Stimulated activated naive CD8-positive, alpha-beta T cell treated with anti-CD3 and anti-CD28 coated beads, Interleukin-15, Interleukin-2, amounts not matched to agents 100 ng/mL and 50 ng/mL, for 24 hours (primary cell): ENCODE data around the gene KDM4C.
"Not testable (repeated sequence)": the region's sequence is repeated elsewhere in the genome, so short reads cannot be mapped to it uniquely, and the experiment has no call there.

Experiments used
- H3K27ac Mint-ChIP-seq: one replicate; pipeline ENCODE4 v1.8.0; 2021; ENCODE audit warnings: mild to moderate bottlenecking, mixed read lengths
- H3K27me3 Mint-ChIP-seq: one replicate; pipeline ENCODE4 v1.8.0; 2021; ENCODE audit warnings: mixed read lengths
- H3K36me3 Mint-ChIP-seq: one replicate; pipeline ENCODE4 v1.8.0; 2021; ENCODE audit warnings: low read depth, mixed read lengths
- H3K4me1 Mint-ChIP-seq: one replicate; pipeline ENCODE4 v1.8.0; 2021; ENCODE audit warnings: low read depth, mixed read lengths
- H3K4me3 Mint-ChIP-seq: one replicate; pipeline ENCODE4 v1.8.0; 2021; ENCODE audit warnings: mild to moderate bottlenecking, mixed read lengths
- H3K9me3 Mint-ChIP-seq: one replicate; pipeline ENCODE4 v1.8.0; 2021; ENCODE audit warnings: mixed read lengths

Gene KDM4C

DNA sequence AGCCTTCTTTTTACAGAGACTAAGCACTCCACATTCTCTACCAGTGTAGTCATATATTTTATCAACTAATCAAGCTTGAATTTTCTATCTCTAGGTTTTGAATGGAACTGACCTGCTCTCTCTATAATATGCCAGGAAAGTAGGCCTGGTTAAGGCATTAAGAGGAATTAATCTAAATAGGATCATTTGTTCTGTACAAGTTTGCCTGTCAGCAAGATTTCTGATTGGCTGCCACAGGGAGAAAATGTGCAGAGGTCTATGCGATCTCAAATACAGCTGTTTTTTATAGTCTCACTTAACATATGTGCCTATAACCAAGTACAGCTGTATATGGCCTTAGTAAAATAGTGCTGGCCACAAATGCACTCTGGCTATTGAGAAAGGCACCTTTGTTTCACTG is 418.8 kb downstream of the KDM4C start:
- Mint-ChIP-seq H3K27me3 (no peaks in the 10 kb centered on the region), H3K36me3 (peaks cover 58% of the 10 kb centered on the region), H3K27ac (no peak overlapping the region), H3K4me3 (no peak overlapping the region), H3K4me1 (no peaks in the 10 kb centered on the region), H3K9me3 (no peaks in the 10 kb centered on the region)

DNA sequence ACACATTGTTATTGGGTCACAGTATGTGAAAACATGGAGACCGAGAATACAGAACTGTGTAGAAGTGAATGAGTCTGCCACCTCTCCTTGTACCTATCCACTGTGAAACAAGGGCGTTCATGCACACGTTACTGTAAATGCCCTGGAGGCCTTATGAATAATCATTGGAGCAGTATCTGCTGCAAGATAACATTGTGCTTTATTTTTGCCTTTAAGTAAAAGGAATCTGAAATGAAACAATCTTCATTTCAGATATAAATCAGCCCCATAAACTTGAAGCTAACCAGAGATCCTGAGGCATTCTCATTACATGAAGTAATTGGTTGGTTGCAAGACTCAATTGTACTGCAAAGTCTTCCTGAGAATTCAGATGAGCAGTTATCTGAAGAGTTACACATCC is 419.6 kb downstream of the KDM4C start:
- H3K4me1 Mint-ChIP-seq = no peaks in the 10 kb centered on the region
- no peak overlapping the region for H3K4me3 Mint-ChIP-seq
- peaks cover 61% of the 10 kb centered on the region for H3K36me3 Mint-ChIP-seq
- no peak overlapping the region for H3K27ac Mint-ChIP-seq
- H3K9me3 Mint-ChIP-seq = no peaks in the 10 kb centered on the region
- H3K27me3 Mint-ChIP-seq = no peaks in the 10 kb centered on the region

DNA sequence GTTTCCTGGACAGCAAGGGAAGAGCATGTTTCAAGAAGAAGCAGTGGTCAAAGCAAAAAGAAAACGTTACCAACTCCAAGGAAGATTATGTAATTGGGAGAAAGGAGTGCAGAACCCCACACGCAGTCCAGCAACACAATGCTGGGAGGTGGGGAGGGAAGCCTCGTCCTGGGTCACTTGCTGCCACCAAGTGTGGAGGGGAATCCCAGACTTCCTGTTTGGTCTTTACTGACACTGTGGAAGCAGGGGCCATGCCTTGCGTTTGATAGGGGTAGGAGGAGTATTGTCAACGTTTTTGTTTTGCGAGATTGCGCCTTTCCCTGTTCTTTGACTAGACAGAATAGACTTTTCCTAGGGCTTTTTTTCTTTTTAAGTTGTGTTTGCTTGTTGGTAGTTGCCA is 421.0 kb downstream of the KDM4C start:
- H3K27me3 Mint-ChIP-seq = no peaks in the 10 kb centered on the region
- peaks cover 62% of the 10 kb centered on the region for H3K36me3 Mint-ChIP-seq
- H3K4me1 Mint-ChIP-seq = no peaks in the 10 kb centered on the region
- no peak overlapping the region for H3K4me3 Mint-ChIP-seq
- H3K27ac Mint-ChIP-seq = no peak overlapping the region
- H3K9me3 Mint-ChIP-seq = peaks cover 5% of the 10 kb centered on the region

DNA sequence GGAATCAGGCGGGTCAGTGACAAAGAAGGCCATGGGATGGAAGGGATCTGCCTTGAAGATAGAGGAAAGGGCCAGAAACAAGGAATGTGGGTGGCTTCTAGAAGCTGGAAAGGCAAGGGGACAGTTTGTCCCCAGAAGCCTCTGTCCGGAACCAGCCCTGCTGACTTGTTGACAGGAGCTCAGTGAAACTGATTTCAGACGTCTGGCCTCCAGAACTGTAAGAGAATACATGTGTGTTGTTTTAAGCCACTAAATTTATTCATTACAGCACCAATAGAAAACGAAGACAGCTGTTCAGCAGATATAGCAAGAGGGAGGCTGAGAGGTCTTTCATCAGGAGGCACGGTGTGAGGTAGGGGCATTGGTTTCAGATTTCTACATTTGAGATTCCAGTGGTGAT is 422.5 kb downstream of the KDM4C start:
- Mint-ChIP-seq H3K27ac (no peak overlapping the region), H3K4me3 (no peak overlapping the region), H3K36me3 (peaks cover 51% of the 10 kb centered on the region), H3K27me3 (no peaks in the 10 kb centered on the region), H3K9me3 (peaks cover 5% of the 10 kb centered on the region), H3K4me1 (no peaks in the 10 kb centered on the region)

DNA sequence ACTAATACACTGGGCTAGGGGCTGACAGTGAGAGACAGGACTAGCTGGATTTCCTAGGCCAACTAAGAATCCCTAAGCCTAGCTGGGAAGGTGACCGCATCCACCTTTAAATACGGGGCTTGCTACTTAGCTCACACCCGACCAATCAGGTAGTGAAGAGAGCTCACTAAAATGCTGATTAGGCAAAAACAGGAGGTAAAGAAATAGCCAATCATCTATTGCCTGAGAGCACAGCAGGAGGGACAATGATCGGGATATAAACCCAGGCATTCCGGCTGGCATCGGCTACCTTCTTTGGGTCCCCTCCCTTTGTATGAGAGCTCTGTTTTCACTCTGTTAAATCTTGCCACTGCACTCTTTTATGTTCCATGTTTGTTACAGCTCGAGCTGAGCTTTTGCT is 425.4 kb downstream of the KDM4C start:
- H3K4me3 Mint-ChIP-seq, H3K27me3 Mint-ChIP-seq, H3K4me1 Mint-ChIP-seq, H3K27ac Mint-ChIP-seq: not testable (repeated sequence)
- Mint-ChIP-seq H3K9me3 (peaks cover 10% of the 10 kb centered on the region), H3K36me3 (peaks cover 52% of the 10 kb centered on the region)

DNA sequence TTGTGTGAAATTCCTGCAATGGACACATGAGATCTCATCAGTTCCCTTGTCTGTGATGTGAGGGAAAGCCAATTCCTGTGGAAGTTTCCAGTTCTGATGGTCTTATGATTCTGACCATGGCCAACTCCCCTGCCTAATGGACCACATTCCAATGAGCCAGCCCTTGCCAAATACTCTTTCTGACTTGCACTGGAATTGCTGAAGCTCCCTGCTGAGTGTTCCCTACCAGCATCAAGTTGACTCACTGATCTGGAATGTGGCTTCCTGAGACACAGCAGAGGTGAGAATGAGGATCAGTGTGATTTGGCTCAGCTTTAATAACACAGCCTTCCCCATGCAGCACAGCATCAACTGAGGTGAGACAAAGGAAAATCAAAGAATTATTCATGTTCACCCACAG is 427.8 kb downstream of the KDM4C start:
- H3K36me3 Mint-ChIP-seq = peaks cover 41% of the 10 kb centered on the region
- H3K4me3 Mint-ChIP-seq = no peak overlapping the region
- H3K9me3 Mint-ChIP-seq = peaks cover 13% of the 10 kb centered on the region
- H3K4me1 Mint-ChIP-seq = no peaks in the 10 kb centered on the region
- no peaks in the 10 kb centered on the region for H3K27me3 Mint-ChIP-seq
- no peak overlapping the region for H3K27ac Mint-ChIP-seq

DNA sequence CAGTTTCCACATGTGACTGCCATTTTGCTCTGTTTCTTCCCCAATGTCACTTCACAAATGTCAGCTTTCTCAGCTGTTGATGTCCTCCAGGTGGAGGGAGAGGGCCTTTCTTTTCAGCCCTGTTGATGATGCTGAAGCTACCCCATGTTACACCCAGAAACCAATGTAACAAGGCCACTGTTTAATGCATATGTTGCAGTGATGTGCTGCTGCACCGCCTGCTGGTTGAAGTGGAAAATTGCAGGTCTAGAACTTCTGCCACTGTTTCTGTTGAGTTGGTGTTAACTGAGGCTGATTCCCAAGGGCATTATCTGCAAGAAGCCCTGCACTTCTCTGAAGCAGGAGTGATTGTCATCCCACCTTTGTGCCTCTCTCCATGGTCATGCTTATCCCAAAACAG is 428.4 kb downstream of the KDM4C start:
- H3K4me1 Mint-ChIP-seq = no peaks in the 10 kb centered on the region
- H3K36me3 Mint-ChIP-seq = peaks cover 41% of the 10 kb centered on the region
- H3K4me3 Mint-ChIP-seq = no peak overlapping the region
- peaks cover 18% of the 10 kb centered on the region for H3K9me3 Mint-ChIP-seq
- no peak overlapping the region for H3K27ac Mint-ChIP-seq
- H3K27me3 Mint-ChIP-seq = no peaks in the 10 kb centered on the region

DNA sequence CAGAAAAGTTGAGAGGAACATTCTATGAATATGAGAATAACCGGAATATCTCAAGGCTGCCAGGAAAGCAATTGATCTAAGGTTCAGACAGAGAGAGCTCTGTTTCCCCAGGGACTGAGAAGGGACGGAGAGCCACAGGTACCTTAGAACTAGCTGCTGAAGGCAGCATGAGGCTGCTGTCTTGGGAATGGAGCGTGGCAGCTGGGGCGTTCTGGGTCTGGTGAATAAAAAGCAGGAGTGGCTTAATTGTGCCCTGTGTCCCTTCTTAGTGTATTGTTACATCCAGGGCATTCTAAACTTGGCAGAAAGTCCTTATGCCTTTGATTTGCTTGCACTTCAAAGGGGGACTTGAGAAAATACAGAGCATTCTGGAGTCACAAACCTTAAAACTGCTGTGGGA is 434.5 kb downstream of the KDM4C start:
- Mint-ChIP-seq H3K36me3 (peaks cover 4% of the 10 kb centered on the region), H3K9me3 (peaks cover 8% of the 10 kb centered on the region), H3K4me1 (no peaks in the 10 kb centered on the region), H3K27ac (no peak overlapping the region), H3K27me3 (no peaks in the 10 kb centered on the region), H3K4me3 (no peak overlapping the region)

DNA sequence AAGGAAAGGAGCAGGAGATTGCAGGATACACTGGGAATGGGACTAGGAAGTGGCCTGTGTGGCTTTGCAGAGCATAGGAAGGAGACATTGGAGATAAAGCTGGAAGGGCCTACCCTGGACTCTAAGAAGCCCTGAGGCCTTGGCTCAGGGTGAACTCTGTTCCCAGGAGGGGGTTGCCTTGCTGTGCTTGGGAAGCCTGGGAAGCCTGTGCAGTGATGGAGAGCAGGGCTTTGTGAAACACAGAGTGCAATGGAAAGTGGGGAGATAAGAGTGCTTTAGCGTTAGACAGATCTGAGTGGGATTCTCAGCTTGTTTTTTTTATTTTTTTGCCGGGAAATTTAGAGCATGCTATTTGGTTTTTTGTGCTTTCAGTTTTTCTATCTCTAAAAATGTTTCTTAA is 437.8 kb downstream of the KDM4C start:
- Mint-ChIP-seq H3K27ac (no peak overlapping the region), H3K27me3 (no peaks in the 10 kb centered on the region), H3K36me3 (no peaks in the 10 kb centered on the region), H3K4me1 (no peaks in the 10 kb centered on the region), H3K9me3 (peaks cover 6% of the 10 kb centered on the region), H3K4me3 (no peak overlapping the region)

DNA sequence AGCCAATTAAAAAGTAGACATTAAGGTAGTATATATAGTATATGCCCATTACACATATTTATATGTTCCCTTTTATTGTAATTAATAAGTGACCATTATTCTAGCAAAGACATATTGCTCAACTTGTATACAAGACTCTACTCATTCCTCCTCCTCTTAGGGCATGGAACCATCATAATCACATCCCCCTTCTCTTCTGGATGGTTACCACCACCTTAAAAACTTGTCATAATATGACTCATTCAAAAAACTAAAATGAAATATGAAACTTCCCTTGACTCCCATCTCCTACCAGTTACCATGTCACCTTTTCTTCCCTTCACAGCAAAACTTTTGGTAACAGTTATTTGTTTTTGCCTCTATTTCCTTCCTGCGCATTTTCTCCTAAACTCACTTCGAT is 438.7 kb downstream of the KDM4C start:
- H3K27me3 Mint-ChIP-seq = no peaks in the 10 kb centered on the region
- H3K4me3 Mint-ChIP-seq = no peak overlapping the region
- no peaks in the 10 kb centered on the region for H3K4me1 Mint-ChIP-seq
- no peaks in the 10 kb centered on the region for H3K9me3 Mint-ChIP-seq
- H3K27ac Mint-ChIP-seq = no peak overlapping the region
- H3K36me3 Mint-ChIP-seq = no peaks in the 10 kb centered on the region

DNA sequence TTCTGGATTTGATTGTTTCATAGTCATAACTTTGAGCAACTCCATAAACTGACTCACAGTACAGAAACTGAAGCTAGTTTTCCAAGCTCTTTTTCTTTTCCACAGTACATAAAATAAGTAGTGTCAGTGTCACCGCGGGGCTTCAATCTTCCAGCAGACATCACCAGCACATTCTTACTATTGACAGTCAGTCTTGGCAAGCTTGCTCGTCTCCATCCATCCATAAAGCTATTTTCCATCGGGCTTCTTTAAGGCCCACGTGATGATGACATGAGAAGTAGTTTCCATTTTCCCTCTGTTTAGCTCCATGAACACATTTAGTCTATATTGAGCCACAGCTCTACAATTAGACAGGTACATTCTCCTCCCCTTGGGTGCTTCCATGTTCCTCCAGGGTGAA is 443.4 kb downstream of the KDM4C start:
- no peak overlapping the region for H3K27ac Mint-ChIP-seq
- H3K4me3 Mint-ChIP-seq = no peak overlapping the region
- no peaks in the 10 kb centered on the region for H3K36me3 Mint-ChIP-seq
- no peaks in the 10 kb centered on the region for H3K27me3 Mint-ChIP-seq
- H3K4me1 Mint-ChIP-seq = no peaks in the 10 kb centered on the region
- H3K9me3 Mint-ChIP-seq = no peaks in the 10 kb centered on the region

DNA sequence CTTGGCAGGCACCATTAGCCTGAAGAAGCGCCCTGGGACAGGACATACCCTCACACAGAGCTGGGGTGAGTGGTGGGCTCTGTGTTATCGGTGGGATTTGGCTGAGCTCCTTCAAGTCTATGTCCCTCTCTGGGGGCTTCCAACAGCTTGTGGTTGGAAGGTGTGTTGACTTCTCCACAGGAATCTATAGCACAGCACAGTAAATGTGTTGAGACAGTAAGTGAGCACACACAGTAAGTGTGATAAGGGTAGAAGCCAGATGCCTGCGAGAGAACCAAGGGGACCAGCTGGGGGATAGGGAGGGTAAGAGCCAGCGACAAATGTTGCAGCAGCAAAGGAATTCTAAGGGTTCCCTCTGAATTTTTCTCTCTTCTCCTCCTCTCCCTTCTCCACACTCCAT is 448.0 kb downstream of the KDM4C start:
- H3K9me3 Mint-ChIP-seq = no peaks in the 10 kb centered on the region
- no peak overlapping the region for H3K27ac Mint-ChIP-seq
- no peak overlapping the region for H3K4me3 Mint-ChIP-seq
- no peaks in the 10 kb centered on the region for H3K27me3 Mint-ChIP-seq
- no peaks in the 10 kb centered on the region for H3K36me3 Mint-ChIP-seq
- no peaks in the 10 kb centered on the region for H3K4me1 Mint-ChIP-seq

DNA sequence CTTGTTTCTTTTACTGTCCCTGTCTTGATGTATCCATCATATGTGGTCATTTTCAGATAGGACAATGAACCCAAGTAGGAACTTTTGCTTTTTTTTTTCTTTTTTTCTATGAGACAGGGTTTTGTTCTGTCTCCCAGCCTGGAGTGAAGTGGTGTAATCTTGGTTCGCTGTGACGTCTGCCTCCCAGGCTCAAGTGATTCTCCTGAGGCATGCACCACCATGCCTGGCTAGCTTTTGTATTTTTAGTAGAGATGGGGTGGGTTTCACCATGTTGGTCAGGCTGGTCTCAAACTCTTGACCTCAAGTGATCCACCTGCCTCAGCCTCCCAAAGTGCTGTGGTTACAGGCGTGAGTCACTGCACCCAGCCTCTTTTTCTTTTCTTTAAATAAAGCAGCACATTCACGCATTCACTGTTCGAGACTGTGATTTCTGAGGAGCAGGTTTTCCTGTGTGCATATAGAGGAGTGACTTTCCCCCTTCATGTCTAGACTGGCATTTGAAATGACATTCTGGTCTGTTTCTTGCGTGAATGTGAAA is 448.5 kb downstream of the KDM4C start:
- no peaks in the 10 kb centered on the region for H3K27me3 Mint-ChIP-seq
- H3K4me3 Mint-ChIP-seq = no peak overlapping the region
- no peaks in the 10 kb centered on the region for H3K4me1 Mint-ChIP-seq
- H3K9me3 Mint-ChIP-seq = no peaks in the 10 kb centered on the region
- H3K27ac Mint-ChIP-seq = no peak overlapping the region
- H3K36me3 Mint-ChIP-seq = no peaks in the 10 kb centered on the region

DNA sequence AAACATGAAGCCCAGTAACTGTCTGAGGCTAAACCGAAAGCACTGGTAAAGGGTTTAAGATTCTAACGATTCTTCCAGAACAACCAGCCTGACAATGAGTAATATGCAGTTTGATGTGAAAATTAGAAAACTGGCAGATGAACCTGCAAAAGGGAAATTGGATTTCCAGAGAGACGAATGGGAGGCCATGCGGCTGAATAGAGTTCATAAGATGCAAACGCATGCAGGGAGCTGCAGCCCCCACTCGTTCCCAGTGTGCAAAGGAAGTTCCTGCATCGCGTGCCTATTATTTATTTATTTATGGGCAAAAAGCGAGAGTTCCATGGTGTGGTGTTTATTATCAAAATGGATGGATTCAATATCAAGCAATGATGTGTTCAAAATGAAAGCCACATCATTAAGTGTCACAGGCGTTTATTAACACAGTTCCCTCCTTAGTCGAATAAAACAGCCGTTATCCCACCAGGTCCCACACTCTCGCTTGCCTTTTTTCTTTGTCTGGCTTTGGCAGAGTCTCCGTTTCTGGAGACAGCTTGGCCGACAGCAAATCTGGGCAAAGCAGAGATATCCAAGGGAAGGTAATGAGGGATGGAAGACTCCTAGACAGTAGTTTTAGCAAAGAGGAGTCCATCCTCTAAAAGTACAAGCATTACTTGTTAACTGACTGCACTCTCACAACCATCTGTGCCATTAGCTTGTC is 451.4 kb downstream of the KDM4C start:
- H3K9me3 Mint-ChIP-seq = no peaks in the 10 kb centered on the region
- peaks cover 9% of the 10 kb centered on the region for H3K27me3 Mint-ChIP-seq
- no peaks in the 10 kb centered on the region for H3K36me3 Mint-ChIP-seq
- H3K4me3 Mint-ChIP-seq = no peak overlapping the region
- H3K27ac Mint-ChIP-seq = no peak overlapping the region
- H3K4me1 Mint-ChIP-seq = peaks cover 4% of the 10 kb centered on the region

DNA sequence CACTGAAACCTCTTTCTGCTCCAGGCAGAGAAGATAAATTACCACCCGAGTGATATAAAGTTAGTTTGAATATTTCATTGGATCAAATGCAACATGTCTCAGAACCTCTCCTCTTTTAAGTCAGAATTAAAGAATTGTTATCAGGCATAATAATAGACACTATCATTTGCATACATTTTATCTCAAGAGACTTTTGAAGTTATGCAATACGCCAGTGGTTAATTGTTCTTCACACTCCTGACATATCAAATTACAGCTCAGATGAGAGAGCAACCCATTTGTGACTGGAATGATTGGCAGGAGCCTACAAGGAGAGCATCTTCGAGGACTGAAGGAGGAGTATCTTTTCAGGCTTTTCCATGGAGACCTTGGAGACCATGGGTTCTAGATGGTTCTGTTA is 452.2 kb downstream of the KDM4C start:
- Mint-ChIP-seq H3K27me3 (peaks cover 9% of the 10 kb centered on the region), H3K27ac (no peak overlapping the region), H3K4me3 (no peak overlapping the region), H3K4me1 (peaks cover 4% of the 10 kb centered on the region), H3K9me3 (no peaks in the 10 kb centered on the region), H3K36me3 (no peaks in the 10 kb centered on the region)
